GM10248 (cell line): ENCODE measurements around the gene COL9A2.

ENCODE experiments used
- CTCF ChIA-PET: fragments of 300-600 bp; sonication (Branson Sonifier 250); formaldehyde crosslinking; extraction: SDS; loops from one replicate; lab custom pipeline; 2021; ENCODE audit warnings: antibody characterized with exemption; lab: Yijun Ruan, JAX
- POLR2A ChIA-PET: fragments of 350-650 bp; sonication (Branson Sonifier 250); formaldehyde crosslinking; extraction: SDS; loops from one replicate; lab custom pipeline; 2020; ENCODE audit warnings: antibody characterized with exemption; lab: Yijun Ruan, JAX
- DNase-seq: peaks from one replicate; pipeline ENCODE4 v3.0.0; 2012; ENCODE audit errors: extremely low spot score
- TF ChIP-seq, protein P1 (sequence below): IDR thresholded peaks from 2 replicates; pipeline ENCODE4 v1.5.1; 2012; ENCODE audit warnings: mild to moderate bottlenecking, low read depth; ENCODE audit errors: extremely low read depth, missing control alignments, control extremely low read depth

The COL9A2 gene

DNA sequence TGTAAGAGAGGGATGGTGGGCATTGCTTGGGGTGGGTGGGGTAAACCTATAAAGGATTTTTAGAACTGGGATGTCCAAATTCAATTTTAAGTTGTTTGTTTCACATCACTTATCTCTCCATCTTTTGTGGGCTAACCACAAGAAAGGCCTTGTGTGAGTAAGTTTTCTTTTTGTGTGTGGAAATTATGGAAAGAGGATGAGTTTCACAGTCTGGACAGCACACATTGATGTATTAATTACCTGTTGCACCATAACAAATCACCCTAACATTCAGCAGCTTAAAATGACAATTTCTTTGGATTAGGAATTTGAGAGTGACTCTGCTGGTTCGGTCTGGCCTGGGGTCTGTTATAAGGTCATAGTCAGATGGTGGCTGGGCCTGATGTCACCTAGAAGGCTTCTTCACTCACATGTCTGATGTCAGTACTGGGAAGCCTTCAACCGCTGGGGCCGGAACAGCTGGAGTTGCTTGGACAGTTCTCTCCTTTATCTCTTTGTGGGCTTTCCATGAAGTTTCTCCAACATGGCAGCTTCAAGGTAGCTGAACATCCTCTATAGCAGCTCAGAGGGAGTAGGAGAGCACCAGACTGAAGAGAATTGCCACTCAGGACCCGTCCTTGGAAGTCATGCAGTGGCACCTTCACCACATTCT, 2.0 kb upstream of the COL9A2 start:
- CTCF ChIA-PET: interaction anchor here (0.8 to 10.7 kb wide), 7 partner anchors 22 to 240 kb away, joined by 3 to 168 read pairs (median 7); partner anchors contain the start of gene SMAP2

DNA sequence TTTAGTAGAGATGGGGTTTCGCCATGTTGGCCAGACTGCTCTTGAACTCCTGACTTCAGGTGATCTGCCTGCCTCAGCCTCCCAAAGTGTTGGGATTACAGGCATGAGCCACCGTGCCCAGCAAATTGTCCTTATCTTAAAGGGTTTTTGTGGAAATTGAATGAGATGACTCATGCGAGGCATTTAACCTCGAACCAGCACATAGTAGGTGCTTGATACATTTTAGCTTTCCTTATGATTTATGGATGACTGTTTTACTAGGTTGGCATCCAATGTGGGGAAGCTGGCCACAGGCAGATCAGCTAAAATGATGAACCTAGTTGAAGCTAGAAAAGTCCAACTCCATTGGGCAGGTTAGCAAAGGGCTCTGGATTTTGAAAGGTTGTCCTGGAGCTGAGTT, 1.4 kb upstream of the COL9A2 start:
- ChIA-PET POLR2A (no interaction called here), CTCF (interaction anchor here (0.8 to 10.7 kb wide), 7 partner anchors 22 to 240 kb away, joined by 3 to 168 read pairs (median 7); partner anchors contain the start of gene SMAP2)
- DNase-seq: no peak
- TF ChIP-seq, protein P1, sequence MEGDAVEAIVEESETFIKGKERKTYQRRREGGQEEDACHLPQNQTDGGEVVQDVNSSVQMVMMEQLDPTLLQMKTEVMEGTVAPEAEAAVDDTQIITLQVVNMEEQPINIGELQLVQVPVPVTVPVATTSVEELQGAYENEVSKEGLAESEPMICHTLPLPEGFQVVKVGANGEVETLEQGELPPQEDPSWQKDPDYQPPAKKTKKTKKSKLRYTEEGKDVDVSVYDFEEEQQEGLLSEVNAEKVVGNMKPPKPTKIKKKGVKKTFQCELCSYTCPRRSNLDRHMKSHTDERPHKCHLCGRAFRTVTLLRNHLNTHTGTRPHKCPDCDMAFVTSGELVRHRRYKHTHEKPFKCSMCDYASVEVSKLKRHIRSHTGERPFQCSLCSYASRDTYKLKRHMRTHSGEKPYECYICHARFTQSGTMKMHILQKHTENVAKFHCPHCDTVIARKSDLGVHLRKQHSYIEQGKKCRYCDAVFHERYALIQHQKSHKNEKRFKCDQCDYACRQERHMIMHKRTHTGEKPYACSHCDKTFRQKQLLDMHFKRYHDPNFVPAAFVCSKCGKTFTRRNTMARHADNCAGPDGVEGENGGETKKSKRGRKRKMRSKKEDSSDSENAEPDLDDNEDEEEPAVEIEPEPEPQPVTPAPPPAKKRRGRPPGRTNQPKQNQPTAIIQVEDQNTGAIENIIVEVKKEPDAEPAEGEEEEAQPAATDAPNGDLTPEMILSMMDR: no peak

More for the DNA sequence above, 2.0 kb upstream of the COL9A2 start:
- DNase-seq: no peak
- TF ChIP-seq, protein P1: no peak
- POLR2A ChIA-PET: no interaction called here

DNA sequence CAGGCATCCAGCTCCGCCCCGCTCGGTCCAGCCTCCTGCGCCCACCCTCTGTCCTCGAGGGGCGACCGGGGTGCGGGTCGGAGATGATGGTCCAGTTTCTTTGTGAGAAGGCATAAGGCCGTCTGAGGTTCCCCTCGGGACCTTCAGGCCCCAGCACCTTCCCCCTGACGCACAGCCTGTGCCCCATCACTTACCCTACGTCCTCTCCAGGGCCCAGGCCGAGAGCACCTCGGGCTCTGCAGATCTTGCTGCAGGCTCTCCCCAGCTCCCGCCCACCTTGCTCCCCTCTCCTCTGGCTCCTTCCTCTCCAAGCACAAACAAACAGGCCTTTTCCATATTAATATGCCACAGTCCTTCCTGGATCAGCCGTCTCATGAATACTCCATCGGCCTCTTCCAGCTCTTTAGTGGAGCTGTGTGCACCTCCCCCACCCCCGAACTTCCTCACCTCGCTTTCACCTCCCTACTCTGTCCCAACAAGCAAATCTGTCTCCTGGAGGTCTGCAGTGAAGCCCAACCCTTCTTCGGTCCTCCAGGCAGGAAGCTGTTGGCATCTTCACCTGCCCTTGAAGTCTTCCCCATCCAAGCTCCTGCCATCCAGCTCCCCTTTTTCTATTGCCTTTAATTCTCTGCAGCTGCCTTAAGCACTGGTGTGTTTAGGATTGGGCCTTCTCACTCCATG, 448 bp upstream of the COL9A2 start:
- DNase-seq: peak; percentile 24
- ChIA-PET POLR2A (no interaction called here), CTCF (interaction anchor here (1.1 to 10.7 kb wide), 9 partner anchors 17 to 174 kb away, joined by 3 to 168 read pairs (median 7); no protein-coding TSS in a partner anchor)
- TF ChIP-seq, protein P1: no peak

DNA sequence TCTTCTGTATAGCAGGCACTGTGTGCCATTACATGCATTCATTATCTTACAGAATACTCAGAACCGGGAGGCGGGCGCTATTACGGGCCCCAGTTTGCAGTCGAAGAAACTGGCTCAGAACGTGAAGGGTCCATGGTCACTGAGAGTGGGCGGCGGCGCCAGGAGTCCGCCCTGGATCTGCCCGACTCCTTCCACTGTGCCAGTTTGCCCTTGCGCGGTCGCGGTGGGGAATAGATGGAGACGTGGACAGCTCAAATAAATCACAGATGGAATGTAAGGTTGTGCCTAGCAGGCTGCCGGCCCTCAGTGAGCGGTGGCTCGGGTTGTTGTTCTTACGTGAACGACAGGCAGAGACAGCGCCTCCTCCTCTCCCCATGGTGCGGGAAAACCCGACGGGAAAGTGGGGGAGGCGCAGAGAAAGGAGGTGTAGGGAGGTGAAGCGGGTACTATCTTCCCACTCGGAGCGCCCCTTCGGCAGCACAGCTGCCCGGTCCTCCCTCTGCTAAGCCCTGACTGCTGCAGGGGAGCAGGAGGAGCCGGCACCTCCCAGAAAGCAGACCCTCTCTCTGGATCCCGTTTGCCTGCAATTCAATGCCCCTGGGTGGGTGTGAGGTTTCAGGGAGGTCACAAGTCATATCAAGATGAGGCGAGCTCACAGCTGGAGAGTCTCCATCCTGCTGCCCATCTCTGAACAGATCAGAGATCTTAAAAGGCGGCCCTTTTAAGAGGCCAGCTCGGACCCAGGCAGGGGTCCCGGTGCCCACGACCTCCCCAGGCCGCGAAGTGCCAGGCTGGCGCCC, 1.1 kb downstream of the COL9A2 start:
- ChIA-PET CTCF (interaction anchor here (0.7 to 10.7 kb wide), 43 partner anchors 9 to 396 kb away, joined by 3 to 168 read pairs (median 5); partner anchors contain the start of genes SMAP2 and ZMPSTE24), POLR2A (interaction anchor here (0.5 to 0.6 kb wide), 2 partner anchors 77 to 146 kb away, joined by 3 to 12 read pairs; no protein-coding TSS in a partner anchor)
- peak; percentile 35 for DNase-seq
- TF ChIP-seq, protein P1: no peak

DNA sequence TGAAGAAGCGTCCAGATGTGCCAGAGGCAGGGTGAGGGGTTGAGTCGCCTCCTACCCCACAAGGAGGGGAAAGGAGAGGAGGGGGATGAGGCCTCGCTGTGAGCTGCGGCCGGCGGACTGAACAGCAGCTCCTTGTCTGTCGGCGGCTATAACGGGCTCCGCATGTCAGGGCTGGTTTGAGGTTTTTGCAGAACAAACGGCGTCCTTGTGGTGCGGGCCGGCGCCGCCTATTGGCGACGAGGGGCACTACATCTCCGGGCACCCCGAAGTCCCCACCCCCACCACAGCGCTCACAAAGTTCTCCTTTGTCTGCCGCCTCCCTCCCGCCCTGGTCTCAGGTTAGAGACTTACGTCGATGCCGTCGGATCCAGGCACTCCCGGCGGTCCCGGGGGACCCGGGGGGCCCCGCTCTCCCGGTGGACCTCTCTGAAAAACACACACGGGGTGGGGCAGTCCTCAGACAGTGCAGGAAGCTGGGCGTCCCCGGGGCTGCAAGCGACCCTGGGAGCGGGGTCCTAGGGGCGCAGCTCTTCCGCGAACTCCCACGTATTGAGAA, 1.8 kb downstream of the COL9A2 start:
- TF ChIP-seq, protein P1: peak; percentile 90
- ChIA-PET POLR2A (interaction anchor here (0.6 to 0.7 kb wide), 2 partner anchors 58 to 78 kb away, joined by 3 to 12 read pairs; partner anchors contain the start of gene SMAP2), CTCF (interaction anchor here (0.7 to 10.7 kb wide), 68 partner anchors 10 to 395 kb away, joined by 3 to 168 read pairs (median 4); partner anchors contain the start of genes RLF, SMAP2 and ZNF684)
- peak; percentile 88 for DNase-seq
